ENCODE measurements around the gene PCDH12.
A peak's percentile ranks its signal among the peaks of the same experiment; 100 is the strongest.

The PCDH12 gene

DNA sequence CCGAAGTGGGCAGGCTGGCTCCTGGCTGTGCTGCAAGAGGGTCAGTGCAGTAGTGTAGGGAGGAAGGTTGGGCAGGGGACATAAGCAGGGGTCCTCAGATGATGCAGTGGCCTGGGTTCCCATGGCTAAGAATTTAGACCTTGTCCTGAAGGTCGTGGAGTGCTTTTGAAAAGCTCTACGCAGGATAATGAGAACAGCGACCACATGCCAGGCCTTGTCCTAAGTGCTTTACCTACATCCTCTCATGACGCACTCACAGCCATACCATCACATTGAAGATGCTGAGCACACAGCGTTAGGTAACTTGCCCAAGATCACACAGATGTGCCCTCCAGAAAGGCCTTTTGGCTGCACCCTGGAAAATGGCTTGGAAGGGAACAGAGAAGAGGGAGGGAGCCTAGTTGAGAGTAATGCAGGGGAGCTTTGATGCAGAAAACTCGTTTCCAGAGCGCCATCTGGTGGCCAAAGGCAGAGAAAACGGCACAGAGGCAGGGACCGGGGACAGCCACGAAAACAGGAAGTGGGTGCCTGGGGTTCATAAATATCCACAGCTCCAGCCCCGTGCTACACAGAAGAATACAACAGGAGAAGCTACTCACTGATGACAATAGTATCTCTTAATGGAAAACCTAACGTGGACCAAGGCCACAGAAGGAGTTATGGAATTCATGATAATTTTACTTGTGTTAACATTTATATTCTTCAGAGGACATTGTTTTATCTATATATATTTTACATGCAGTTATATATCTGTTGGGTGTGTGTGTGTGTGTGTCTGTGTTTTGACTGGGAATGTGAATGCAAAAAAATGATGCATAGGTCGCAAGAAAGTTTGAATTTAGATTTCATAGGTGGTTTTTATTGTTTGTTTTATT, 2.7 kb upstream of the PCDH12 start:
- CTCF ChIA-PET: interaction anchor here (0.5 to 7.2 kb wide), 66 partner anchors 9 to 743 kb away, joined by 3 to 102 read pairs (median 4); partner anchors contain the start of genes DELE1, PCDH1 and RNF14
- H3K27ac ChIP-seq: no peak overlapping the region
- peak; percentile 88 for DNase-seq (ENCODE audit: low spot score)
- TF ChIP-seq, protein P1, sequence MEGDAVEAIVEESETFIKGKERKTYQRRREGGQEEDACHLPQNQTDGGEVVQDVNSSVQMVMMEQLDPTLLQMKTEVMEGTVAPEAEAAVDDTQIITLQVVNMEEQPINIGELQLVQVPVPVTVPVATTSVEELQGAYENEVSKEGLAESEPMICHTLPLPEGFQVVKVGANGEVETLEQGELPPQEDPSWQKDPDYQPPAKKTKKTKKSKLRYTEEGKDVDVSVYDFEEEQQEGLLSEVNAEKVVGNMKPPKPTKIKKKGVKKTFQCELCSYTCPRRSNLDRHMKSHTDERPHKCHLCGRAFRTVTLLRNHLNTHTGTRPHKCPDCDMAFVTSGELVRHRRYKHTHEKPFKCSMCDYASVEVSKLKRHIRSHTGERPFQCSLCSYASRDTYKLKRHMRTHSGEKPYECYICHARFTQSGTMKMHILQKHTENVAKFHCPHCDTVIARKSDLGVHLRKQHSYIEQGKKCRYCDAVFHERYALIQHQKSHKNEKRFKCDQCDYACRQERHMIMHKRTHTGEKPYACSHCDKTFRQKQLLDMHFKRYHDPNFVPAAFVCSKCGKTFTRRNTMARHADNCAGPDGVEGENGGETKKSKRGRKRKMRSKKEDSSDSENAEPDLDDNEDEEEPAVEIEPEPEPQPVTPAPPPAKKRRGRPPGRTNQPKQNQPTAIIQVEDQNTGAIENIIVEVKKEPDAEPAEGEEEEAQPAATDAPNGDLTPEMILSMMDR (conservative IDR thresholded peaks at IDR 0.05; ENCODE audit: low read depth): peak; percentile 94
- POLR2A ChIA-PET (ENCODE audit: low non-redundant PET): interaction anchor here (0.5 to 1.0 kb wide), 5 partner anchors 8 to 93 kb away, joined by 3 to 7 read pairs (median 3); partner anchors contain the start of genes PCDH1 and RNF14

DNA sequence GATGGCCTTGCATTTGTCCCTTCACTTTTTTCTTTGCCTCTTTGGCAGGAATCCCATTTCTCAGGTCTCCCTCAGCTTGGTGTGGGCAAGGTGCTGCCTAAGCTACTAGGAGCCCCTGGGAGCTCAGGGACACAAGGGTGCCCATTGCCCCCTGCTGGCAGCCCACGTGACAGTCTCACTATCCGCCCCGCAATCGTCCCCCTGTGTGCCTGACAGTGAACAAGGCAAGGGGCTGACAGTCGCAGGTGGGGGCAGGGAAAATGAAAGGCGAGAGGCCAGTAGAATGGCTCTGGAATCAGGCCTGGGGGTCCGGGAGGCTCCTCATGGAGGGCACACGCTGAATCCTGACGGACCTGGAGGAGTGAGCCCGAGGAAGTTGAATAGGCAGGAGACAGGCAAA, 2.0 kb upstream of the PCDH12 start:
- ChIA-PET POLR2A (ENCODE audit: low non-redundant PET) (interaction anchor here (0.6 to 1.0 kb wide), 2 partner anchors 9 to 92 kb away, joined by 4 to 7 read pairs; partner anchors contain the start of gene RNF14), CTCF (interaction anchor here (0.5 to 7.2 kb wide), 54 partner anchors 9 to 555 kb away, joined by 3 to 102 read pairs (median 5); partner anchors contain the start of genes DELE1, PCDH1 and RNF14)
- TF ChIP-seq, protein P1 (conservative IDR thresholded peaks at IDR 0.05; ENCODE audit: low read depth): no peak; the same call in 1 of the 2 replicates
- DNase-seq (ENCODE audit: low spot score): no peak
- H3K27ac ChIP-seq: no peak overlapping the region

DNA sequence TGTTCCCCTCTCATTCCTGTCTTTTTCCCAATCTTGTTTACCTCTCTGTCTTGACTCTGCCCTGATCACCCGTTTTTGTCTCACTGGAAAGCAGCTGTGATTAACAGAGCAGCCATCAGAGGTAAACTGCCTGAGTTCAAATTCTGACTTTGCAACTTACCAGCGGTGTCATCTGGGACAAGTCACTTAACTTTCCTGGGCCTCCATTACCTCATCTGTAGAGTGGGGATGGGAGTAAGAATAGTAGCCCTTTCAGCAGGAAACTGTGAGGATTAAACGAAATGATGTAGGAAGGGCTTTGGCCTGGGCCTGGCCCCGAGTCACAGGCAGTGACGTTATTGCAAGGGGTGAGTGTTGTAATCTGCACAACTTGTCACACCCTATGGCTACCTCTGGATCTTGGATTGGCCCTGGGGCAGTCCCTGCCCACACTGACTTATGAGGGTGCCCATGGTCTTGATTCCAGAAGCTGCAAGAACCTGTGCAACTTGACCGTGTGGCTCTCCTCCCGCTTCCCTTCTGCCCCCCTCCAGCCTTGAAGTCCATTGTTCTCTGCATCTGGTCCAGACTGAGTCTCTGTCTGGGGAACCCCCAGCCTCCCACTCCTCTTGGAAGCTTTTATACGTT, 657 bp upstream of the PCDH12 start:
- ChIA-PET POLR2A (ENCODE audit: low non-redundant PET) (interaction anchor here (0.7 kb wide), 1 partner anchor 122 kb away, joined by 3 read pairs; no protein-coding TSS in a partner anchor), CTCF (interaction anchor here (0.6 to 7.2 kb wide), 6 partner anchors 11 to 321 kb away, joined by 3 to 102 read pairs (median 27); partner anchors contain the start of genes PCDH1 and RNF14)
- DNase-seq (ENCODE audit: low spot score): no peak
- TF ChIP-seq, protein P1 (conservative IDR thresholded peaks at IDR 0.05; ENCODE audit: low read depth): no peak
- no peak overlapping the region for H3K27ac ChIP-seq

DNA sequence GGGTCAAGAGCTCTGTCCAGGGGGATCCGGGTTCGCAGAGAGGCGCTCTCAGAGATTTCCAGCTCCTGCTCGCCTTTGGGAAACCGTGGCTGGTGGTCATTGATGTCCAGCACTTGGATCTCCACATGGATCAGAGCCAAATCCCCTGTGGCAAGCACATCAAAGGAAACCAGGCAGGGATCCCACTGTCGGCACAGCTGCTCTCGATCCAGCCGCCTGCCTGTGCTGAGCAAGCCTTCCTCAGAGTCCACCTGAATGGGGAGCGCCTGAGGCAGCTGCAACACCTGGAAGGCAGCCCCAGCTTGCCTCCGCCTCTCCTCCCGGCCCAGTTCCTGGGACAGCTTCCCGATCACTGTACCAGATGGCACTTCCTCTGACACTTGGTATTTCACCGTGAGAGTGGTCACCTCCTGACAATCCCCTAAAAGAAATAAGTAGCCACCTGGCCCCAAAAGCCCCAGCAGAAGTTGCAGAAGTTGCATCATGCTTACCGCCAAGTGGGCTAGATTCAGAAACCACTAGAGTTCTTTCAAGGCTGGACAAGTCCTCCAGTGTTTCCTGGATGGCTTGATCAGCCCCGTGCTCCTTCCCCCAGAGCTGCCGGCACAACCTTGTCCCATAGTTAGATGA, 520 bp downstream of the PCDH12 start:
- ChIA-PET CTCF (interaction anchor here (0.6 to 7.2 kb wide), 2 partner anchors 264 to 646 kb away, joined by 3 to 102 read pairs; no protein-coding TSS in a partner anchor), POLR2A (ENCODE audit: low non-redundant PET) (no interaction called here)
- no peak overlapping the region for H3K27ac ChIP-seq
- TF ChIP-seq, protein P1 (conservative IDR thresholded peaks at IDR 0.05; ENCODE audit: low read depth): no peak
- no peak for DNase-seq (ENCODE audit: low spot score)

DNA sequence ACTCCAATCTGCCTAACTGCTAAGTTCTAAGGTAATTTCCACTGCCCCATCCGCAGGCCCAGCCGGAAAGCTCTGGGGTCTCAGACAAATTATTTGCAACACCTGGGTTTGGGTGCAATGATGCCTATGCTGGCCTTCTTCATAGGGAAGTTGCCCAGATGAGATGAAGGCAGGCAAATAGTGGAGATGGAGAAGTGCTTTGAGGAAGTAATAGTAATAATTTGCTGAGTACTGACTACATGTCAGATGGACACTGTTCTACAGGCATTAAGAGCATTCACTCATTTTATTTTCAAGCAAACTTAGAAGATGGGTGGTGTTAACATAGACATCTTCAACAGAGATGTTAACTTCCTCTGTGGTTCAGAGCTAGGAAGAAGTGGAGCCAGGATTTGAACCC, 3.8 kb downstream of the PCDH12 start:
- POLR2A ChIA-PET (ENCODE audit: low non-redundant PET): no interaction called here

More for the DNA sequence above, 3.8 kb downstream of the PCDH12 start:
- TF ChIP-seq, protein P1 (conservative IDR thresholded peaks at IDR 0.05; ENCODE audit: low read depth): no peak
- DNase-seq (ENCODE audit: low spot score): no peak
- CTCF ChIA-PET: interaction anchor here (0.6 to 1.1 kb wide), 4 partner anchors 17 to 1158 kb away, joined by 3 to 4 read pairs (median 3); no protein-coding TSS in a partner anchor
- no peak overlapping the region for H3K27ac ChIP-seq
